ENCODE data around the gene HSPA1A.

The HSPA1A gene

DNA sequence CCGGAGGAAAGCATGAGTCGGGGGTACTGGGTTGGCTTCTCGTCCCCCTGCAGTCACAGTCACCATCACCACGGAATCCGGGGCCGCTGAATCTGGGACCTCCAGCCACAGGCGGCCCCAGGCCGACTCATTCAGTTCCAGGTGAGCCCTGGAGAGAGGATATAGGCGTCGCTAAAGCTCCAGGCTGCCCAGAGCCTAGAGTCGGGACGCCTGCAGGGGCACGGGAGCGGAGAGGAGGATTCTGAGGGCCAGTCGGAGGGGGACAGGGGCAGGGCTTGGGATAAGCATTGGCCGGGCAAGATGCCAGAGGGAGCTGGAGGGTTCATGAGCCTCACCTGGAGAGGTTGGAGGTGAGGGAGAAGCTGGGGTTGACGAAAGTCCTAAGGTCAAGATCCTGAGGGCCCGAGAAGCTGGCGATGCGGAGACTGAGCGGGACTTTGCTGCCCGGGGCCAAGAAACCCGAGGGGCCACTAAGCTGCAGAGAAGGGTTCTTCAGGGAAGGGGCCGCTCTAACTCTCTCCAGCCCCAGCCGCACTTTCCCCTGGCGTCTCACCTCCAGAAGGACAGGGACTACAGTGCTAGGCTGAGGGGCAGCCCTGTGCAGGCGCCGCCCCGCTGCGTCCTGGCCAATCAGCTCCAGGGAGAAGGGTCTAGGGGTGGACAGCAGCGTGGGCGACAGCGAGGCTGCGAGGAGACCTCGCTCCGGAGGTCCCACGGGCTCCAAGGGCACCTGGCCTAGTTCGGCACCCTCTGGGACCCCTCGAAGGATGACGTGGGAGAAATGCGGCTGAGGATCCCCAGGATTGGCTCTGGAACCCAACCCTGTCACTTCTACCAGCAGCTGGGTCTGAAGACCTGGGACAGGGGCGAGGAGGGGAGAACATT is 49.2 kb upstream of the HSPA1A start (continued):
- TF ChIP-seq, protein P1, sequence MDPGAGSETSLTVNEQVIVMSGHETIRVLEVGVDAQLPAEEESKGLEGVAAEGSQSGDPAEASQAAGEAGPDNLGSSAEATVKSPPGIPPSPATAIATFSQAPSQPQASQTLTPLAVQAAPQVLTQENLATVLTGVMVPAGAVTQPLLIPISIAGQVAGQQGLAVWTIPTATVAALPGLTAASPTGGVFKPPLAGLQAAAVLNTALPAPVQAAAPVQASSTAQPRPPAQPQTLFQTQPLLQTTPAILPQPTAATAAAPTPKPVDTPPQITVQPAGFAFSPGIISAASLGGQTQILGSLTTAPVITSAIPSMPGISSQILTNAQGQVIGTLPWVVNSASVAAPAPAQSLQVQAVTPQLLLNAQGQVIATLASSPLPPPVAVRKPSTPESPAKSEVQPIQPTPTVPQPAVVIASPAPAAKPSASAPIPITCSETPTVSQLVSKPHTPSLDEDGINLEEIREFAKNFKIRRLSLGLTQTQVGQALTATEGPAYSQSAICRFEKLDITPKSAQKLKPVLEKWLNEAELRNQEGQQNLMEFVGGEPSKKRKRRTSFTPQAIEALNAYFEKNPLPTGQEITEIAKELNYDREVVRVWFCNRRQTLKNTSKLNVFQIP (CRISPR knock-in tag; IDR thresholded peaks at IDR 0.05; ENCODE audit: borderline replicate concordance, low read depth), result no peak

DNA sequence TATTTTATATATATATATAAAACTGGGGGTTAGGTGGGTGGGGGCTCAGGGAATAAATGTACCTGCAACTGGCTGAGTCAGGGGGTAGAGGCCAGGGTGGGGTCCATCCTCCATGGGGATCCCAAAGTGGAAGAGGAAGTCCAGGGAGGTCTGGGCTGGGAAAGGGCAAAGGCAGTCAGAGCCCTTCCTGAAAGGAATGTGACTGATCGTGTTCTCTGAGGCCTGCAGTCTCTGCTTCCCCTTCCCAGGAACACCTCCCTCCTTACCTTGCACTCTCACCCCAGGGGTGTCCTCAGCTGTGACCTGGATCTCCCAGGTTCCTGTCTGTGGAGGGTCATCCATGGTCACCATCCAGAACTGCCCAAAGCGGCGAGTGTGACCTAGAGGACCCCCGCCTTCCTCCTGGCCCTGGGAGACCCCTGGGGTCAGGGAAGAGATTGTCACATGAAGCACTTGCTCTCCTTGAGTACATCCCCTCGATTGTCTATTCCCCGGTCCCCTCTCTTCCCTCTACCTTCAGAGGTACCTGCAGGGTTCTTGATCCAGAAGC is 48.2 kb upstream of the HSPA1A start:
- TF ChIP-seq TOX (CRISPR knock-in tag; IDR thresholded peaks at IDR 0.05; ENCODE audit: borderline replicate concordance) (no peak), CSRNP3 (CRISPR knock-in tag; IDR thresholded peaks at IDR 0.05) (no peak), SNAI2 (CRISPR knock-in tag; IDR thresholded peaks at IDR 0.05) (no peak), RARB (CRISPR knock-in tag; IDR thresholded peaks at IDR 0.05) (no peak), ZNF565 (CRISPR knock-in tag; conservative IDR thresholded peaks at IDR 0.05; ENCODE audit: low read depth) (no peak), ZFP30 (CRISPR knock-in tag; IDR thresholded peaks at IDR 0.05) (no peak)

DNA sequence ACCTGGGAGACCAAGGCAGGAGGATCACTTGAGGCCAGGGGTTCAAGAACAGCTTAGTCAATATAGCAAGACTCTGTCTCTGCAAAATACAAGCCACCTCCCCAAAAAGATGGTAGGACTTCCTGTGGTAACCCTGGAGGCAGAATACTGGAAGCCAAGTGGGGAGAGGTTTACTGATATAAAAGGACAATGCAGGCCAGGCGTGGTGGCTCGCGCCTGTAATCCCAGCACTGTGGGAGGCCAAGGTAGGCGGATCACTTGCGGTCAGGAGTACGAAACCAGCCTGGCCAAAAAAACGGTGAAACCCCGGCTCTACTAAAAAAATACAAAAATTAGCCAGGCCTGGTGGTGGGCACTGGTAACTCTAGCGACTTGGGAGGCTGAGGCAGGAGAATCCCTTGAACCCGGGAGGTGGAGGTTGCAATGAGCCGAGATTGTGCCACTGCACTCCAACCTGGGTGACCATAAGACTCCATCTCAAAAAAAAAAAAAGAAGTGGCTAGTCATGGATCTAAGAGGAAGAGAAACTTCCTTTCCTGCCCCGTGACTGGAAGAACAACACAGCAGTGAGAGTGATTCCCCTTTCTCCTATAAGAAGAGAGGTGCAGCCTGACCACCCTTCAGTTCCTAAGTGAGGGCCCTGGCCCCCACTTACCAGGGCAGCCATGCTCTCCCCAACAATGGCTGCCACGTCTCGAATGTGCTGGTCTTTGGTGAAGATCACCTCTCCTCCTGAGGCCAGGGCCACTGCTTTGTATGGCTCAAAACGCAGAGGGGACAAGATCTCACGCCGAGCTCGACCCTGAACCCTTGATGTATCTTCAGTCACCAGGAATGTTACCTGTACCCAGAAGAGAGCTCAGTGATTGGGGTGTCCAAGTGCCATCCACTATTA is 46.7 kb upstream of the HSPA1A start:
- ATAC-seq, result no peak
- TF ChIP-seq ZNF8 (CRISPR knock-in tag; IDR thresholded peaks at IDR 0.05), result no peak
- TF ChIP-seq SNAI2 (CRISPR knock-in tag; IDR thresholded peaks at IDR 0.05), result no peak
- no peak for TF ChIP-seq ZFP3 (CRISPR knock-in tag; IDR thresholded peaks at IDR 0.05)
- TF ChIP-seq, protein P1 (CRISPR knock-in tag; IDR thresholded peaks at IDR 0.05; ENCODE audit: borderline replicate concordance, low read depth), result no peak
- TF ChIP-seq TCF4 (CRISPR knock-in tag; IDR thresholded peaks at IDR 0.05; ENCODE audit: borderline replicate concordance), result no peak
- no peak for TF ChIP-seq TOX (CRISPR knock-in tag; IDR thresholded peaks at IDR 0.05; ENCODE audit: borderline replicate concordance)
- no peak for TF ChIP-seq PPARA (CRISPR knock-in tag; IDR thresholded peaks at IDR 0.05; ENCODE audit: borderline replicate concordance)
- TF ChIP-seq OSR1 (CRISPR knock-in tag; IDR thresholded peaks at IDR 0.05), result no peak
- no peak for TF ChIP-seq ZFP30 (CRISPR knock-in tag; IDR thresholded peaks at IDR 0.05)
- TF ChIP-seq, protein P2, sequence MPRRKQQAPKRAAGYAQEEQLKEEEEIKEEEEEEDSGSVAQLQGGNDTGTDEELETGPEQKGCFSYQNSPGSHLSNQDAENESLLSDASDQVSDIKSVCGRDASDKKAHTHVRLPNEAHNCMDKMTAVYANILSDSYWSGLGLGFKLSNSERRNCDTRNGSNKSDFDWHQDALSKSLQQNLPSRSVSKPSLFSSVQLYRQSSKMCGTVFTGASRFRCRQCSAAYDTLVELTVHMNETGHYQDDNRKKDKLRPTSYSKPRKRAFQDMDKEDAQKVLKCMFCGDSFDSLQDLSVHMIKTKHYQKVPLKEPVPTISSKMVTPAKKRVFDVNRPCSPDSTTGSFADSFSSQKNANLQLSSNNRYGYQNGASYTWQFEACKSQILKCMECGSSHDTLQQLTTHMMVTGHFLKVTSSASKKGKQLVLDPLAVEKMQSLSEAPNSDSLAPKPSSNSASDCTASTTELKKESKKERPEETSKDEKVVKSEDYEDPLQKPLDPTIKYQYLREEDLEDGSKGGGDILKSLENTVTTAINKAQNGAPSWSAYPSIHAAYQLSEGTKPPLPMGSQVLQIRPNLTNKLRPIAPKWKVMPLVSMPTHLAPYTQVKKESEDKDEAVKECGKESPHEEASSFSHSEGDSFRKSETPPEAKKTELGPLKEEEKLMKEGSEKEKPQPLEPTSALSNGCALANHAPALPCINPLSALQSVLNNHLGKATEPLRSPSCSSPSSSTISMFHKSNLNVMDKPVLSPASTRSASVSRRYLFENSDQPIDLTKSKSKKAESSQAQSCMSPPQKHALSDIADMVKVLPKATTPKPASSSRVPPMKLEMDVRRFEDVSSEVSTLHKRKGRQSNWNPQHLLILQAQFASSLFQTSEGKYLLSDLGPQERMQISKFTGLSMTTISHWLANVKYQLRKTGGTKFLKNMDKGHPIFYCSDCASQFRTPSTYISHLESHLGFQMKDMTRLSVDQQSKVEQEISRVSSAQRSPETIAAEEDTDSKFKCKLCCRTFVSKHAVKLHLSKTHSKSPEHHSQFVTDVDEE (CRISPR knock-in tag; IDR thresholded peaks at IDR 0.05), result no peak

More for the DNA sequence above, 48.2 kb upstream of the HSPA1A start:
- ATAC-seq, result no peak

DNA sequence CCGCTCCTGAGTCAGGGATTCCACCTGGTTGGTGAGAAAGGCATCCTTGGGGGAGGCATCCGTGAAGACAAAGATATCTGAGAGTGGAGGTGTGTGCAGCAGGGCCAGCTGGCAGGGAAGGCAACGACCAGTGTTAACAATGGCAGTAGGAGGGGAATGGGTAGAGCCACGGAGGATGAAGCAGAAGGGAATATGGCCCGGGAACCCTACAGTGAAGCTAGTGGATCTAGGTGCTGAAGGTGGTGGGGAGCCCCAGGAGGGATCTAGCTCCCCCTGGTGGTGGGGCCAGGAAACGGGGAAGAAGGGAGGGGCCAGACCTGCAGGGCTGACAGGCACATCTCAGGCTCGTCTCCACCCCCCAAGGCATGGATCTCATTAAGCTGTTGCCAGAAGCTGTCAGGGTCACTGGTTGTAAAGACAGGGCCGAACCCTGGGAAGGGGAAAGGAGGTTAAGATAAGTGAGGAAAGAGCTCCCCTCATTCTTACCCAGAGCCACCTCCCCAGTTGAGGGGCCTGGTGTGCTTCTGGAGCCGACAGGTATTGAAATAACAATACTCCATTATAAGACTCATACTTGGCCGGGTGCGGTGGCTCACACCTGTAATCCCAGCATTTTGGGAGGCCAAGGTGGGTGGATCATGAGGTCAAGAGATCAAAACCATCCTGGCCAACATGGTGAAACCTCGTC is 45.5 kb upstream of the HSPA1A start:
- peak; percentile 46 for ATAC-seq
- no peak for TF ChIP-seq ZNF70 (CRISPR knock-in tag; IDR thresholded peaks at IDR 0.05)
- TF ChIP-seq, protein P3, sequence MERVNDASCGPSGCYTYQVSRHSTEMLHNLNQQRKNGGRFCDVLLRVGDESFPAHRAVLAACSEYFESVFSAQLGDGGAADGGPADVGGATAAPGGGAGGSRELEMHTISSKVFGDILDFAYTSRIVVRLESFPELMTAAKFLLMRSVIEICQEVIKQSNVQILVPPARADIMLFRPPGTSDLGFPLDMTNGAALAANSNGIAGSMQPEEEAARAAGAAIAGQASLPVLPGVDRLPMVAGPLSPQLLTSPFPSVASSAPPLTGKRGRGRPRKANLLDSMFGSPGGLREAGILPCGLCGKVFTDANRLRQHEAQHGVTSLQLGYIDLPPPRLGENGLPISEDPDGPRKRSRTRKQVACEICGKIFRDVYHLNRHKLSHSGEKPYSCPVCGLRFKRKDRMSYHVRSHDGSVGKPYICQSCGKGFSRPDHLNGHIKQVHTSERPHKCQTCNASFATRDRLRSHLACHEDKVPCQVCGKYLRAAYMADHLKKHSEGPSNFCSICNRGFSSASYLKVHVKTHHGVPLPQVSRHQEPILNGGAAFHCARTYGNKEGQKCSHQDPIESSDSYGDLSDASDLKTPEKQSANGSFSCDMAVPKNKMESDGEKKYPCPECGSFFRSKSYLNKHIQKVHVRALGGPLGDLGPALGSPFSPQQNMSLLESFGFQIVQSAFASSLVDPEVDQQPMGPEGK (CRISPR knock-in tag; IDR thresholded peaks at IDR 0.05; ENCODE audit: borderline replicate concordance), result no peak
